Neuronal stem cell (in vitro differentiated cells): ENCODE data around the gene FTCD.
A peak's percentile ranks its signal among the peaks of the same experiment; 100 is the strongest.

ENCODE experiments used
- DNase-seq: peaks from one replicate; pipeline ENCODE4 v3.0.0-alpha.2; 2013; ENCODE audit warnings: low spot score
- H2AFZ ChIP-seq: one replicate; pipeline ENCODE4 v1.6.1; 2013; ENCODE audit warnings: mild to moderate bottlenecking, low read length, inconsistent platforms
- H2AK5ac ChIP-seq: 2 replicates; pipeline ENCODE4 v1.6.1; 2013; ENCODE audit warnings: low read depth, mild to moderate bottlenecking, inconsistent platforms, low read length, moderate library complexity, mixed read lengths
- H2BK120ac ChIP-seq: 2 replicates; pipeline ENCODE4 v1.6.1; 2013; ENCODE audit warnings: low read depth, mild to moderate bottlenecking, inconsistent platforms, low read length, moderate library complexity, mixed read lengths
- H2BK12ac ChIP-seq: one replicate; pipeline ENCODE4 v1.6.1; 2013; ENCODE audit warnings: low read length, inconsistent platforms
- H2BK15ac ChIP-seq: 2 replicates; pipeline ENCODE4 v1.6.1; 2013; ENCODE audit warnings: mild to moderate bottlenecking, low read length, inconsistent platforms, mixed read lengths
- H2BK5ac ChIP-seq: one replicate; pipeline ENCODE4 v1.6.1; 2013; ENCODE audit warnings: inconsistent platforms, mild to moderate bottlenecking, low read length, moderate library complexity
- H3K14ac ChIP-seq: one replicate; pipeline ENCODE4 v1.6.1; 2013; ENCODE audit warnings: low read length, inconsistent platforms
- H3K18ac ChIP-seq: 2 replicates; pipeline ENCODE4 v1.6.1; 2013; ENCODE audit warnings: low read length, inconsistent platforms
- H3K23ac ChIP-seq: 2 replicates; pipeline ENCODE4 v1.6.1; 2013; ENCODE audit warnings: low read depth, mild to moderate bottlenecking, mixed read lengths, low read length, inconsistent platforms; ENCODE audit not compliant: poor library complexity
- H3K27ac ChIP-seq: replicated peaks from 3 replicates; pipeline ENCODE4 v1.5.1; 2013; ENCODE audit warnings: low read length, inconsistent platforms
- H3K27me3 ChIP-seq, 3 experiments: 2 replicates each; pipeline ENCODE4 v1.6.1; 2013; ENCODE audit warnings: low read length in 3 of 3, mild to moderate bottlenecking in 2 of 3, inconsistent platforms in 1 of 3, low read depth in 1 of 3, mixed read lengths in 1 of 3, moderate library complexity in 1 of 3; ENCODE audit not compliant: control insufficient read depth in 3 of 3, insufficient read depth in 3 of 3
- H3K36me3 ChIP-seq, 2 donors: replicated peaks in 1 of 2; 2 replicates each; pipeline ENCODE4 v1.6.1; 2013; ENCODE audit warnings: low read length in 2 of 2; ENCODE audit not compliant: control insufficient read depth in 2 of 2, insufficient read depth in 2 of 2
- H3K4ac ChIP-seq: 2 replicates; pipeline ENCODE4 v1.6.1; 2013; ENCODE audit warnings: inconsistent platforms, mild to moderate bottlenecking, low read length, moderate library complexity
- H3K4me1 ChIP-seq, 2 donors: 1 replicate in 1 of 2; 2 replicates in 1 of 2; pipeline ENCODE4 v1.6.1; 2013; ENCODE audit warnings: low read length in 2 of 2, low read depth in 1 of 2; ENCODE audit not compliant: control insufficient read depth in 2 of 2, insufficient read depth in 1 of 2
- H3K4me2 ChIP-seq: one replicate; pipeline ENCODE4 v1.6.1; 2013; ENCODE audit warnings: mild to moderate bottlenecking, low read length, inconsistent platforms; ENCODE audit not compliant: insufficient read depth, poor library complexity, severe bottlenecking
- H3K4me3 ChIP-seq, 2 donors: 2 replicates each; pipeline ENCODE4 v1.5.1; 2013; ENCODE audit warnings: low read length in 2 of 2, mild to moderate bottlenecking in 2 of 2, inconsistent platforms in 1 of 2, moderate library complexity in 1 of 2
- H3K79me1 ChIP-seq: one replicate; pipeline ENCODE4 v1.6.1; 2013; ENCODE audit warnings: low read depth, mild to moderate bottlenecking, inconsistent platforms, low read length, moderate library complexity
- H3K9ac ChIP-seq: one replicate; pipeline ENCODE4 v1.6.1; 2013; ENCODE audit warnings: mild to moderate bottlenecking, low read depth, low read length, inconsistent platforms; ENCODE audit not compliant: poor library complexity
- H3K9me3 ChIP-seq, 2 donors: replicated peaks in 1 of 2; 2 replicates each; pipeline versions ENCODE3 to v1.6.1; 2013; ENCODE audit warnings: low read length in 2 of 2, mild to moderate bottlenecking in 2 of 2, inconsistent platforms in 1 of 2, low read depth in 1 of 2, mixed read lengths in 1 of 2, moderate library complexity in 1 of 2; ENCODE audit not compliant: control insufficient read depth in 2 of 2, insufficient read depth in 1 of 2
- H4K8ac ChIP-seq: one replicate; pipeline ENCODE4 v1.6.1; 2013; ENCODE audit warnings: low read depth, mild to moderate bottlenecking, inconsistent platforms, low read length, moderate library complexity
- H4K91ac ChIP-seq: one replicate; pipeline ENCODE4 v1.6.1; 2013; ENCODE audit warnings: low read length, low read depth, mild to moderate bottlenecking, inconsistent platforms; ENCODE audit not compliant: poor library complexity
- WGBS, 2 donors: extraction: QIAGEN DNeasy Blood & Tissue Kit; methylation state at CpG; one replicate each; pipeline ENCODE4 v1.1.7; 2013; ENCODE audit warnings: missing lambda C conversion rate in 2 of 2, mixed read lengths in 1 of 2; ENCODE audit not compliant: insufficient read length in 2 of 2, insufficient replicate concordance in 1 of 2; ENCODE audit errors: extremely low coverage in 2 of 2; 5-methylcytosine and 5-hydroxymethylcytosine counted together

FTCD gene

GRCh38 chr21:46122758-46123683 is 32.4 kb downstream of the FTCD start:
- DNase-seq = no peak
- no peaks in the 10 kb centered on the region for H3K36me3 ChIP-seq

GRCh38 chr21:46122237-46122671 is 33.1 kb downstream of the FTCD start:
- no peaks in the 10 kb centered on the region for H3K36me3 ChIP-seq
- no peak overlapping the region for H4K8ac ChIP-seq
- WGBS, 2 donors = no CpG with 5 or more reads among the region's 12 CpGs

More at GRCh38 chr21:46122758-46123683, 32.4 kb downstream of the FTCD start:
- Histone ChIP-seq H4K8ac (no peak overlapping the region), H3K4me2 (no peak overlapping the region), H2BK120ac (no peak overlapping the region), H3K27ac (no peak overlapping the region), H3K18ac (peak overlapping the region; percentile 38), H3K4me3 (no peak overlapping the region), H2BK5ac (no peak overlapping the region), H2BK12ac (no peak overlapping the region), H3K4ac (no peak overlapping the region), H3K14ac (no peak overlapping the region), H3K27me3 (no peaks in the 10 kb centered on the region), H2BK15ac (no peak overlapping the region), H2AK5ac (no peak overlapping the region), H3K23ac (no peak overlapping the region), H3K4me1 (no peaks in the 10 kb centered on the region), H3K9ac (no peak overlapping the region), H3K79me1 (peaks cover 3% of the 10 kb centered on the region), H2AFZ (no peak overlapping the region), H4K91ac (no peak overlapping the region), H3K9me3 (no peaks in the 10 kb centered on the region)
- no CpG with 5 or more reads among the region's 12 CpGs for WGBS, 2 donors

GRCh38 chr21:46121286-46122221 is 33.8 kb downstream of the FTCD start:
- Histone ChIP-seq H3K27ac (no peak overlapping the region), H3K9me3 (no peaks in the 10 kb centered on the region), H4K8ac (no peak overlapping the region), H2AFZ (no peak overlapping the region), H3K9ac (no peak overlapping the region), H3K79me1 (peaks cover 3% of the 10 kb centered on the region), H3K4me1 (no peaks in the 10 kb centered on the region), H3K4me3 (no peak overlapping the region), H4K91ac (no peak overlapping the region), H3K14ac (peak overlapping the region; percentile 98), H3K27me3 (no peaks in the 10 kb centered on the region), H3K4me2 (no peak overlapping the region), H3K18ac (peak overlapping the region; percentile 2), H2BK120ac (no peak overlapping the region), H3K4ac (peak overlapping the region; percentile 66), H2BK5ac (no peak overlapping the region), H2AK5ac (peak overlapping the region; percentile 70), H3K23ac (no peak overlapping the region), H2BK12ac (peak overlapping the region; percentile 25), H2BK15ac (peak overlapping the region; percentile 6), H3K36me3 (no peaks in the 10 kb centered on the region)
- no peak for DNase-seq
- no CpG with 5 or more reads among the region's 29 CpGs for WGBS, 2 donors

More at GRCh38 chr21:46122237-46122671, 33.1 kb downstream of the FTCD start:
- Histone ChIP-seq H3K9ac (no peak overlapping the region), H3K27me3 (no peaks in the 10 kb centered on the region), H3K27ac (no peak overlapping the region), H2BK120ac (no peak overlapping the region), H3K9me3 (no peaks in the 10 kb centered on the region), H3K14ac (no peak overlapping the region), H2AK5ac (no peak overlapping the region), H3K4ac (no peak overlapping the region), H2BK12ac (no peak overlapping the region), H2AFZ (no peak overlapping the region), H2BK15ac (no peak overlapping the region), H3K18ac (no peak overlapping the region), H3K4me2 (no peak overlapping the region), H4K91ac (no peak overlapping the region), H3K4me1 (no peaks in the 10 kb centered on the region), H3K23ac (no peak overlapping the region), H2BK5ac (no peak overlapping the region), H3K79me1 (peaks cover 3% of the 10 kb centered on the region), H3K4me3 (no peak overlapping the region)
- no peak for DNase-seq
